GM12878 (cell line): Measurements from ENCODE around the gene RAE1. TPM values are rescaled to one million over a fixed set of nuclear protein-coding genes. Genes with fewer than 3 reads are reported as not detected.

ENCODE experiments used
- ATAC-seq: fragments of 200-7000 bp; cut with Tn5 transposase; 3 replicates; pipeline ENCODE4 v1.9.1; 2020; ENCODE audit warnings: mild to moderate bottlenecking, moderate library complexity
- BruUV-seq: library from RNA; stranded (reverse); fragments of 400-500 nt; replicated peaks from 2 replicates; lab custom pipeline; 2021; lab: Mats Ljungman, UMichigan
- CTCF ChIA-PET: fragments of 300-600 bp; sonication (Branson Sonifier 250); formaldehyde crosslinking; extraction: SDS; loops from one replicate; lab custom pipeline; 2021; ENCODE audit warnings: inconsistent platforms; lab: Yijun Ruan, JAX
- POLR2A ChIA-PET: fragments of 350-600 bp; formaldehyde crosslinking; extraction: SDS; loops from one replicate; lab custom pipeline; 2021; ENCODE audit warnings: inconsistent platforms; lab: Charles Lee
- RAD21 ChIA-PET: fragments of 300-600 bp; sonication (Branson Sonifier 250); formaldehyde crosslinking; loops from one replicate; lab custom pipeline; 2023; ENCODE audit warnings: antibody characterized with exemption; ENCODE audit not compliant: unreplicated experiment; lab: Charles Lee
- SMC1A ChIA-PET: fragments of 300-600 bp; sonication (Branson Sonifier 250); formaldehyde crosslinking; loops from one replicate; lab custom pipeline; 2023; ENCODE audit not compliant: unreplicated experiment, uncharacterized antibody; lab: Charles Lee
- DNase-seq: peaks from one replicate; pipeline ENCODE4 v3.0.0-alpha.2; 2011; ENCODE audit warnings: low read depth, low spot score
- FAIRE-seq: peaks from 3 replicates; lab custom pipeline; 2011; peaks lifted over from hg19 to GRCh38; lab: Jason Lieb, UNC
- H2AFZ ChIP-seq: 2 replicates; pipeline ENCODE4 v1.6.0; 2011; ENCODE audit warnings: low read depth, low read length, control low read depth; ENCODE audit not compliant: control insufficient read depth
- H3K27ac ChIP-seq: 2 replicates; pipeline ENCODE4 v1.5.1; 2011; ENCODE audit warnings: control low read depth; ENCODE audit not compliant: control insufficient read depth, insufficient read depth
- H3K27me3 ChIP-seq, 2 experiments: replicated peaks in 1 of 2; 2 replicates each; pipeline versions ENCODE4 v1.6.0 to v1.6.1; 2011; ENCODE audit warnings: low read length in 1 of 2; ENCODE audit not compliant: control insufficient read depth in 2 of 2, insufficient read depth in 2 of 2
- H3K36me3 ChIP-seq, 2 experiments: 2 replicates each; pipeline ENCODE4 v1.5.1; 2011; ENCODE audit warnings: low read length in 1 of 2; ENCODE audit not compliant: control insufficient read depth in 2 of 2, insufficient read depth in 2 of 2
- H3K4me1 ChIP-seq: 2 replicates; pipeline ENCODE4 v1.6.1; 2011; ENCODE audit warnings: mild to moderate bottlenecking, low read length, moderate library complexity, mixed read lengths; ENCODE audit not compliant: control insufficient read depth, insufficient read depth
- H3K4me2 ChIP-seq: 2 replicates; pipeline ENCODE4 v1.6.0; 2011; ENCODE audit warnings: control low read depth; ENCODE audit not compliant: control insufficient read depth, insufficient read depth
- H3K4me3 ChIP-seq: fragments of 200-600 bp; sonication (generic); 2 replicates; pipeline ENCODE4 v1.5.1; 2016
- H3K79me2 ChIP-seq: 2 replicates; pipeline ENCODE4 v1.6.0; 2011; ENCODE audit warnings: low read length; ENCODE audit not compliant: control insufficient read depth, insufficient read depth
- H3K9ac ChIP-seq: 2 replicates; pipeline ENCODE4 v1.8.0; 2011; ENCODE audit warnings: low read length, control low read depth, mixed read lengths; ENCODE audit not compliant: control insufficient read depth, insufficient read depth
- H3K9me3 ChIP-seq: replicated peaks from 3 replicates; pipeline ENCODE4 v1.5.1; 2011; ENCODE audit warnings: mild to moderate bottlenecking, low read length; ENCODE audit not compliant: control insufficient read depth, insufficient read depth
- H4K20me1 ChIP-seq: 2 replicates; pipeline ENCODE4 v1.6.0; 2011; ENCODE audit not compliant: control insufficient read depth, insufficient read depth
- CHD4 ChIP-seq: fragments of 200-600 bp; sonication (generic); IDR thresholded peaks from 2 replicates; pipeline ENCODE4 v1.6.1; 2016; ENCODE audit warnings: mild to moderate bottlenecking
- MTA2 ChIP-seq: fragments of 450-650 bp; IDR thresholded peaks from 2 replicates; pipeline ENCODE4 v1.6.1; 2016; ENCODE audit warnings: low read depth, mild to moderate bottlenecking, moderate library complexity
- POLR2A ChIP-seq: IDR thresholded peaks from 2 replicates; pipeline ENCODE4 v1.6.1; 2011; ENCODE audit warnings: low read depth, mild to moderate bottlenecking, low read length
- POLR2AphosphoS2 ChIP-seq: IDR thresholded peaks from 2 replicates; pipeline ENCODE4 v1.6.1; 2011; ENCODE audit warnings: low read depth, mild to moderate bottlenecking, low read length, improper control_type of control experiment, moderate library complexity
- POLR2AphosphoS5 ChIP-seq: IDR thresholded peaks from 2 replicates; pipeline ENCODE4 v1.6.1; 2011; ENCODE audit warnings: mild to moderate bottlenecking, low read length, inconsistent platforms
- SMAD5 ChIP-seq: IDR thresholded peaks from 2 replicates; pipeline ENCODE4 v1.6.1; 2016; ENCODE audit warnings: antibody characterized with exemption, low read depth
- YBX1 ChIP-seq: fragments of 450-650 bp; IDR thresholded peaks from 2 replicates; pipeline ENCODE4 v1.6.1; 2016; ENCODE audit warnings: antibody characterized with exemption
- WGBS: methylation state at CpG from one replicate; pipeline ENCODE4 v1.1.6; 2016; ENCODE audit warnings: low lambda C conversion rate; ENCODE audit not compliant: insufficient replicate concordance, insufficient coverage; ENCODE audit errors: missing lambda C conversion rate; 5-methylcytosine and 5-hydroxymethylcytosine counted together
- in situ Hi-C: fragments of 300-500 bp; cut with MboI; formaldehyde crosslinking; loops from 9 replicates; pipeline ENCODE4 v1.14.3; 2018; ENCODE audit warnings: mixed read lengths
- intact Hi-C: fragments of 100-400 bp; cut with micrococcal nuclease; formaldehyde crosslinking; loops from one replicate; pipeline ENCODE4 v1.14.2; 2022; ENCODE audit not compliant: unreplicated experiment
- polyA plus RNA-seq, 11 experiments: library from polyadenylated mRNA; depleted of rRNA in 4 of 11; unstranded in 6 of 11; stranded (reverse) in 5 of 11; fragments of >200 nt; fragmentation: Nextera tagmentation in 4 of 11; fragmentation: Illumina TruSeq in 1 of 11; extraction: Ambion mirVana in 4 of 11; extraction: Trizol in 1 of 11; gene quantifications; 1 replicate in 1 of 11; 2 replicates in 10 of 11; pipeline versions ENCODE4 v1.2.1 to v1.2.3, GENCODE V29; 2011 to 2016; ENCODE audit warnings: inconsistent platforms in 2 of 11, missing spikeins in 2 of 11, low read depth in 1 of 11
- total RNA-seq, 4 experiments: library from RNA; depleted of rRNA in 3 of 4; stranded (reverse); fragments of >200 nt in 3 of 4; fragmentation: Illumina TruSeq in 1 of 4; extraction: Trizol in 1 of 4; gene quantifications; 2 replicates each; pipeline versions ENCODE4 v1.2.1 to v1.2.3, GENCODE V29; 2013 to 2021

RAE1 gene
- total and polyA plus RNA-seq, 10 of the 15 experiments (the other 5 are each of a cell fraction or from before 2014, with no cell fraction given) = 28.7 to 107 (median 49.3) TPM

GRCh38 chr20:57404419-57405072 is 53.5 kb downstream of the RAE1 start:
- Histone ChIP-seq H4K20me1 (peaks cover 2% of the 10 kb centered on the region), H3K4me2 (no peak overlapping the region), H3K4me3 (no peak overlapping the region), H3K9me3 (no peaks in the 10 kb centered on the region), H3K79me2 (peaks cover 35% of the 10 kb centered on the region), H3K27ac (no peak overlapping the region), H3K36me3 (peaks cover 35 to 62% of the 10 kb centered on the region in 2 experiments), H3K27me3 (no peaks in the 10 kb centered on the region), H3K9ac (no peak overlapping the region), H2AFZ (no peak overlapping the region), H3K4me1 (peaks cover 21% of the 10 kb centered on the region)
- in situ Hi-C loops = loop anchor here (5.0 kb wide), 1 partner anchor 78 kb away; no protein-coding TSS in a partner anchor
- RAD21 ChIA-PET = no interaction called here
- CTCF ChIA-PET = interaction anchor here (1.7 kb wide), 1 partner anchor 8 kb away, joined by 6 read pairs; no protein-coding TSS in a partner anchor
- BruUV-seq = no TSS peak
- POLR2A ChIA-PET = interaction anchor here (0.6 to 0.8 kb wide), 2 partner anchors 19 to 284 kb away, joined by 3 read pairs; no protein-coding TSS in a partner anchor
- DNase-seq = no peak
- FAIRE-seq = no peak
- whole genome bisulfite sequencing = 99% methylated on average over 22 of the region's 22 CpGs
- SMC1A ChIA-PET = interaction anchor here (1.5 kb wide), 1 partner anchor 29 kb away, joined by 4 read pairs; no protein-coding TSS in a partner anchor
- intact Hi-C loops = no loop called here
- no peak for TF ChIP-seq CHD4
- TF ChIP-seq SMAD5 = no peak
- no peak for TF ChIP-seq MTA2
- TF ChIP-seq POLR2A = peak; percentile 55
- TF ChIP-seq POLR2AphosphoS5 = peak; percentile 45; the same call in 1 of the 2 replicates
- 0 out of 2 replicates have a peak, but pooled peaks have one; percentile 37 for TF ChIP-seq POLR2AphosphoS2
- TF ChIP-seq YBX1 = no peak
- ATAC-seq = no peak
